Breast epithelium (tissue), 3 donors: ENCODE results near the gene ARMC9.

Experiments
- CTCF ChIP-seq, 3 donors: fragments of 450-650 bp; IDR thresholded peaks; one replicate each; pipeline ENCODE4 v1.5.1; 2016 to 2017; ENCODE audit warnings: antibody characterized with exemption in 3 of 3, mild to moderate bottlenecking in 3 of 3, moderate library complexity in 3 of 3
- POLR2A ChIP-seq: fragments of 450-650 bp; IDR thresholded peaks from one replicate; pipeline ENCODE4 v1.6.1; 2016; ENCODE audit warnings: antibody characterized with exemption, mild to moderate bottlenecking, moderate library complexity
- POLR2AphosphoS5 ChIP-seq, 3 donors: sonication (generic); formaldehyde crosslinking; IDR thresholded peaks; one replicate each; pipeline ENCODE4 v1.6.1; 2017; ENCODE audit warnings: antibody characterized with exemption in 3 of 3

GRCh38 chr2:231380307-231380706 is 181.9 kb downstream of the ARMC9 start:
- TF ChIP-seq POLR2AphosphoS5 (IDR thresholded peaks at IDR 0.05) (no peak), CTCF (IDR thresholded peaks at IDR 0.05) (no peak), POLR2A (no peak)
